B cell (primary cell): ENCODE measurements around the gene ST6GALNAC3. TPM values are rescaled to one million over a fixed set of nuclear protein-coding genes. Genes with fewer than 3 reads are reported as not detected.

Experiments
- ATAC-seq: fragments of 200-7000 bp; cut with Tn5 transposase; one replicate; pipeline ENCODE4 v1.10.0; 2021; ENCODE audit warnings: low read depth, mild to moderate bottlenecking, moderate number of reproducible peaks, moderate library complexity
- CTCF ChIA-PET: fragments of 350-600 bp; sonication (Branson Sonifier 250); formaldehyde crosslinking; loops from one replicate; lab custom pipeline; 2021; ENCODE audit warnings: antibody characterized with exemption, inconsistent platforms; lab: Charles Lee
- POLR2A ChIA-PET: fragments of 350-600 bp; sonication (Branson Sonifier 250); formaldehyde crosslinking; loops from one replicate; lab custom pipeline; 2021; ENCODE audit warnings: antibody characterized with exemption; lab: Charles Lee
- DNase-seq: peaks from one replicate; pipeline ENCODE4 v3.0.0; 2013
- H2AFZ ChIP-seq: 2 replicates; pipeline ENCODE4 v1.6.1; 2012; ENCODE audit warnings: mild to moderate bottlenecking, low read depth, low read length; ENCODE audit not compliant: insufficient read depth, poor library complexity, severe bottlenecking
- H3K27ac ChIP-seq, 2 donors: 1 replicate in 1 of 2; 2 replicates in 1 of 2; pipeline ENCODE4 v1.5.1; 2012 to 2013; ENCODE audit warnings: low read length in 2 of 2, mild to moderate bottlenecking in 2 of 2, moderate library complexity in 1 of 2
- H3K27me3 ChIP-seq, 4 experiments: fragments of 200-600 bp in 1 of 4; sonication (generic) in 1 of 4; replicated peaks in 1 of 4; 1 replicate in 2 of 4; 2 replicates in 2 of 4; pipeline versions ENCODE4 v1.6.1 to v1.7.0; 2013 to 2016; ENCODE audit warnings: low read length in 3 of 4, mild to moderate bottlenecking in 2 of 4, mixed read lengths in 1 of 4, moderate library complexity in 1 of 4; ENCODE audit not compliant: insufficient read depth in 4 of 4, control insufficient read depth in 3 of 4; ENCODE audit errors: control extremely low read depth in 1 of 4
- H3K36me3 ChIP-seq, 2 experiments: replicated peaks in 1 of 2; 1 replicate in 1 of 2; 2 replicates in 1 of 2; pipeline versions ENCODE4 v1.6.1 to v1.7.1; 2013; ENCODE audit warnings: low read length in 1 of 2; ENCODE audit not compliant: insufficient read depth in 2 of 2, control insufficient read depth in 1 of 2; ENCODE audit errors: control extremely low read depth in 1 of 2, extremely low read depth in 1 of 2
- H3K4me1 ChIP-seq, 2 donors: fragments of 200-600 bp in 1 of 2; sonication (generic) in 1 of 2; 1 replicate in 1 of 2; 2 replicates in 1 of 2; pipeline versions ENCODE4 v1.5.1 to v1.6.1; 2013 to 2017; ENCODE audit warnings: low read length in 2 of 2; ENCODE audit not compliant: control insufficient read depth in 2 of 2, insufficient read depth in 2 of 2
- H3K4me2 ChIP-seq: replicated peaks from 2 replicates; pipeline ENCODE3; 2012; ENCODE audit warnings: mild to moderate bottlenecking, low read depth, low read length; ENCODE audit not compliant: poor library complexity, severe bottlenecking
- H3K4me3 ChIP-seq, 5 experiments: fragments of 200-600 bp in 1 of 5; sonication (generic) in 1 of 5; 1 replicate in 3 of 5; 2 replicates in 2 of 5; pipeline versions ENCODE4 v1.5.1 to v1.7.0; 2011 to 2016; ENCODE audit warnings: low read length in 4 of 5, mild to moderate bottlenecking in 4 of 5, low read depth in 2 of 5, control low read depth in 1 of 5, moderate library complexity in 1 of 5; ENCODE audit not compliant: insufficient read depth in 1 of 5; ENCODE audit errors: control extremely low read depth in 1 of 5, extremely low read depth in 1 of 5
- H3K79me2 ChIP-seq: fragments of 200-600 bp; sonication (generic); one replicate; pipeline ENCODE4 v1.6.0; 2016; ENCODE audit warnings: low read length; ENCODE audit not compliant: control insufficient read depth, insufficient read depth
- H3K9ac ChIP-seq: fragments of 200-600 bp; sonication (generic); 2 replicates; pipeline ENCODE4 v1.6.1; 2017; ENCODE audit warnings: mild to moderate bottlenecking, low read length, moderate library complexity
- H3K9me3 ChIP-seq, 3 donors: one replicate each; pipeline versions ENCODE4 v1.6.1 to v1.7.1; 2013; ENCODE audit warnings: low read length in 2 of 3; ENCODE audit not compliant: control insufficient read depth in 2 of 3, insufficient read depth in 1 of 3; ENCODE audit errors: control extremely low read depth in 1 of 3
- H4K20me1 ChIP-seq: 2 replicates; pipeline ENCODE4 v1.6.0; 2012; ENCODE audit warnings: mild to moderate bottlenecking, low read length; ENCODE audit not compliant: insufficient read depth, control insufficient read depth, poor library complexity, severe bottlenecking
- H3K27ac Mint-ChIP-seq: one replicate; pipeline ENCODE4 v1.8.0; 2021; ENCODE audit warnings: mixed read lengths
- H3K27me3 Mint-ChIP-seq: one replicate; pipeline ENCODE4 v1.8.0; 2021; ENCODE audit warnings: mixed read lengths
- H3K4me1 Mint-ChIP-seq: one replicate; pipeline ENCODE4 v1.8.0; 2021; ENCODE audit warnings: mixed read lengths
- H3K4me3 Mint-ChIP-seq: one replicate; pipeline ENCODE4 v1.8.0; 2021; ENCODE audit warnings: mixed read lengths
- H3K9me3 Mint-ChIP-seq: one replicate; pipeline ENCODE4 v1.8.0; 2022; ENCODE audit warnings: mixed read lengths; ENCODE audit not compliant: insufficient read depth
- CTCF ChIP-seq: fragments of 200-600 bp; IDR thresholded peaks from one replicate; pipeline ENCODE4 v1.8.0; 2022; ENCODE audit warnings: antibody characterized with exemption, mild to moderate bottlenecking
- EZH2 ChIP-seq: IDR thresholded peaks from 2 replicates; pipeline ENCODE4 v1.6.1; 2012; ENCODE audit warnings: borderline replicate concordance, low read depth, mild to moderate bottlenecking, moderate library complexity, low read length; ENCODE audit not compliant: insufficient read depth, poor library complexity, severe bottlenecking
- intact Hi-C: fragments of 100-400 bp; cut with micrococcal nuclease; formaldehyde crosslinking; loops from one replicate; pipeline ENCODE4 v1.10.0; 2022
- polyA plus RNA-seq: library from polyadenylated mRNA; depleted of rRNA; stranded (reverse); fragments of >200 nt; gene quantifications from 2 replicates; pipeline ENCODE4 v1.2.3, GENCODE V29; 2012
- total RNA-seq, 2 donors: library from RNA; stranded (reverse); fragments of 120-200 nt in 1 of 2; gene quantifications; 1 replicate in 1 of 2; 2 replicates in 1 of 2; pipeline versions ENCODE4 v1.2.3 to v1.2.4, GENCODE V29; 2013 to 2022

The ST6GALNAC3 gene
- total and polyA plus RNA-seq, 2 donors (not counting 1 experiment from before 2014, with no cell fraction given): 3.0 to 17.3 TPM

- no peak overlapping the region for H2AFZ ChIP-seq
- H3K4me1 ChIP-seq: no peaks in the 10 kb centered on the region
- ChIA-PET CTCF (no interaction called here), POLR2A (no interaction called here)
- H3K27ac ChIP-seq: no peak overlapping the region
- no peak overlapping the region for H3K27ac Mint-ChIP-seq
- no peaks in the 10 kb centered on the region for H3K27me3 Mint-ChIP-seq
- no peaks in the 10 kb centered on the region for H3K4me1 Mint-ChIP-seq
- no peak overlapping the region for H3K9ac ChIP-seq
- H3K27me3 ChIP-seq: no peaks in the 10 kb centered on the region
- H3K4me3 Mint-ChIP-seq: no peak overlapping the region
- ATAC-seq (no peak), DNase-seq (no peak)
- H3K79me2 ChIP-seq: no peaks in the 10 kb centered on the region
- no peaks in the 10 kb centered on the region for H3K9me3 Mint-ChIP-seq
- no peak overlapping the region for H3K4me2 ChIP-seq
- no peak overlapping the region for H3K4me3 ChIP-seq
- no peaks in the 10 kb centered on the region for H3K9me3 ChIP-seq
- no peak for TF ChIP-seq CTCF
- no peak for TF ChIP-seq EZH2
- no peaks in the 10 kb centered on the region for H4K20me1 ChIP-seq
- H3K36me3 ChIP-seq: no peaks in the 10 kb centered on the region
- intact Hi-C loops: no loop called here
Observed at GRCh38 chr1:76492752-76493430, 418.3 kb downstream of the ST6GALNAC3 start.

GRCh38 chr1:76494807-76495206 is 420.3 kb downstream of the ST6GALNAC3 start:
- no peak overlapping the region for H3K27ac ChIP-seq
- H3K36me3 ChIP-seq: no peaks in the 10 kb centered on the region
- H3K9ac ChIP-seq: no peak overlapping the region
- ChIA-PET CTCF (no interaction called here), POLR2A (no interaction called here)
- Mint-ChIP-seq H3K4me1 (no peaks in the 10 kb centered on the region), H3K4me3 (no peak overlapping the region), H3K27ac (no peak overlapping the region), H3K27me3 (no peaks in the 10 kb centered on the region), H3K9me3 (no peaks in the 10 kb centered on the region)
- no peak for DNase-seq
- ATAC-seq: no peak
- no peak overlapping the region for H3K4me2 ChIP-seq
- H3K4me3 ChIP-seq: no peak overlapping the region
- no peaks in the 10 kb centered on the region for H3K4me1 ChIP-seq
- H3K79me2 ChIP-seq: no peaks in the 10 kb centered on the region
- H2AFZ ChIP-seq: no peak overlapping the region
- intact Hi-C loops: no loop called here
- no peaks in the 10 kb centered on the region for H4K20me1 ChIP-seq
- no peak for TF ChIP-seq CTCF
- TF ChIP-seq EZH2: no peak
- no peaks in the 10 kb centered on the region for H3K9me3 ChIP-seq
- no peaks in the 10 kb centered on the region for H3K27me3 ChIP-seq
